Stimulated activated CD4-positive, alpha-beta T cell treated with anti-CD3 and anti-CD28 coated beads, Interleukin-1b, Interleukin-23, amount 100 ng/mL, for 48 hours (primary cell): ENCODE data around the gene KRTAP3-3.
"Not testable (repeated sequence)": the region's sequence is repeated elsewhere in the genome, so short reads cannot be mapped to it uniquely, and the experiment has no call there.

Experiments
- DNase-seq: peaks from one replicate; pipeline ENCODE4 v3.0.0-alpha.2; 2020

The KRTAP3-3 gene

DNA sequence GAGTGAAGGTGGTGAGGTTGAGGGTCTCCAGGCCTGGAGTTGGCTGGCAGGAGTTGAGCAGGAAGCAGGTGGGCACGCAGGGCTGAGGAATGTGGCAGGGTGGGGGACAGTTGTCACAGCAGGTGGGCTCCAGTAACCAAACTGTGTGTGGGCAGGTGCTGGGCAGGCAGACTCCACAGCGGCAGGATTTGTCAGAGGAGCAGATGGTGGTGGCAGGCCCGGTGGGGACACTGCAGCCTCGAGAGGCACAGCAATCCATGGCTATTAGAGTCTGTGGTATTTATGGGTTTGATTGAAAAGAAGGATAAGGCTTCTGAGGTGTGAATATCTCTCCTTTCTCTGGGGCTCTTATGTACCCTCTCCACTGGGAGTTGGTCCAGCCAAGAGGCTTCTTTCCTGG is at the start of gene KRTAP3-3:
Gene KRTAP3-3 (minus strand): TSS at position 326 of the 400 bp plus-strand sequence. CDS start 67 bp downstream, at position 259.
- DNase-seq: no peak

DNA sequence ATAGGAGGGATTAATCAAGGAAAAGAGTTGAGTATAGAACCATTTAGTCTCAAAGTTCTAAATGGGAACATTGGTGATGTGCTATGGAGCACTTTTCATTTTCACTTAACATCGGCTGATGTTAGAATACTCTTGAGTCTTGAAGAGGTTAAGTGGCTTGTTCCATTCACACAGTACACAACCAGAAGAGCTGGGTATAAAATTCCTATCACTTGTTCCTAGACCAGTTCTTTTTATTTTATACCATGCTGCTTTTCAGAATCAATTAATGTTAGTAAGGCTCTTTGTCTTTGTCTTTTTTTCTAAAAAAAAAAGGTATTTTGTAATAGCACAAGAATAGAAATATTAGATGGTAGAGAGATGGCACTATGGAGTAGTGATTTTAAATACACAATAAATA is 49.0 kb upstream of the KRTAP3-3 start:
- DNase-seq: no peak

DNA sequence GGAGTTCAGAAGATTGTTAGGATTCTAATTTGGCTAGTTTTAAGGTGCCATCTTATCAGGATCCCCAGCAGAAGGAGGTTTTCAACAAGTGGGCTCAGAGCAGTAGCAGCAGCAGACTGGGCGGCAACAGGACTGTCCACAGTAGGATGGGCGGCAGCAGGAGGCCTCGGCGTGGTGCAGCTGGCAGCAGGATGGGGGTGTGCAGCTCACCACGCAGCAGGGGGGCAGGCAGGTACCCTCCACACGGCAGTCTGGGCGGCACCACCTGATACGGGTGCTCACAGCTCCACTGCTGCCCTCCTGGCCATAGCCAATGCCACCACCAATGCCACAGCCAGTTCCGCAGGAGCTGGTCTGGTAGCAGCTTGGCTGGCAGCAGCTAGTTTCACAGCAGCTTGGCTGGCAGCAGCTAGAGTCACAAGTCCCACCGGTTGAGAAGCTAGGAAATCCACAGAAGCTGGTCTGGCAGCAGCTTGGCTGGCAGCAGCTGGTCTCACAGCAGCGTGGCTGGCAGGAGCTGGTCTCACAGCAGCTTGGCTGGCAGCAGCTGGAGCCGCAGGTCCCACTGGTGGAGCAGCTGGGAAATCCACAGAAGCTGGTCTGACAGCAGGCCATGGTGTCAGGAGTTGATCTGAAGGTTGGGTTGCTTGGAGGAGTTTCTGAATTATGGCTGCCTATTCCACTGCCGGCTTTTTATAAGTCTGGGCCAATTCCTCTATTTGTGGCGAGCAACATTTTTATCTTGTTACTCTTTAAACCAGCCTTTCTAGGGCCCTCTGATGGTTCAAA is 47.0 kb upstream of the KRTAP3-3 start, which contains the start of gene KRTAP1-1:
Gene KRTAP1-1 (minus strand): TSS at position 668 of the 789 bp plus-strand sequence. CDS start 53 bp downstream, at position 615.
- DNase-seq: not testable (repeated sequence)

DNA sequence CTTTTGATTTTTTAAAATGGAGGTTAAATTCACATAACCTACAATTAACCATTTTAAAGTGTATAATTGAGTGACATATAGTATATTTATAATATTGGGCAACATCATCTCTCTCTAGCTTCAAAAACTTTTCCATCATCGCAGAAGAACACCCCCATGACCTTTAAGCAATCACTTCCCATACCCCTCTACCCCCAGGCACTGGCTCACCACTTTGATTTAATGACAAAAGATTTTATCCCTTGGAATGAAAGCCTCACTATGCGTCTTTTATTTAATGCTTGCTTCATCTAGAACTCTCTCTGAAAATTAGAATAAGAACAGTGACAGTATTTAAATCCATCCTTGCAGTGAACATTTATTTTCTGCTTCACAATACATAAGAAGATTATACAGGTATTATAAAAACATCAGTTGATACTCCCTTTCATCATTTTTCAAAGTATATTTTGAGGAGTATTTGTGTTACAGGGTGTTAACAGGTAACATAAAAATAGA is 43.9 kb upstream of the KRTAP3-3 start:
- DNase-seq: no peak

DNA sequence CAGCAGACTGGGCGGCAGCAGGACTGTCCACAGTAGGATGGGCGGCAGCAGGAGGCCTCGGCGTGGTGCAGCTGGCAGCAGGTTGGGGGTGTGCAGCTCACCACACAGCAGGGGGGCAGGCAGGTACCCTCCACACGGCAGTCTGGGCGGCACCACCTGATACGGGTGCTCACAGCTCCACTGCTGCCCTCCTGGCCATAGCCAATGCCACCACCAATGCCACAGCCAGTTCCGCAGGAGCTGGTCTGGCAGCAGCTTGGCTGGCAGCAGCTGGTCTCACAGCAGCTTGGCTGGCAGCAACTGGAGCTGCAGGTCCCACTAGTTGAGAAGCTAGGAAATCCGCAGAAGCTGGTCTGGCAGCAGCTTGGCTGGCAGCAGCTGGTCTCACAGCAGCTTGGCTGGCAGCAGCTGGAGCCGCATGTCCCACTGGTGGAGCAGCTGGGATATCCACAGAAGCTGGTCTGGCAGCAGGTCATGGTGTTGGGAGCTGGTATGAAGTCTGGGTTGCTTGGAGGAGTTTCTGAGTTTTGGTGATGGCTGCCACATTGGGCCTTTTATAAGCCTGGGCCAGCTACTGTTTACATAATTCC is 40.5 kb upstream of the KRTAP3-3 start, which contains the start of gene KRTAP1-3:
Gene KRTAP1-3 (minus strand): TSS at position 529 of the 590 bp plus-strand sequence. CDS start 53 bp downstream, at position 476.
- DNase-seq: not testable (repeated sequence)

DNA sequence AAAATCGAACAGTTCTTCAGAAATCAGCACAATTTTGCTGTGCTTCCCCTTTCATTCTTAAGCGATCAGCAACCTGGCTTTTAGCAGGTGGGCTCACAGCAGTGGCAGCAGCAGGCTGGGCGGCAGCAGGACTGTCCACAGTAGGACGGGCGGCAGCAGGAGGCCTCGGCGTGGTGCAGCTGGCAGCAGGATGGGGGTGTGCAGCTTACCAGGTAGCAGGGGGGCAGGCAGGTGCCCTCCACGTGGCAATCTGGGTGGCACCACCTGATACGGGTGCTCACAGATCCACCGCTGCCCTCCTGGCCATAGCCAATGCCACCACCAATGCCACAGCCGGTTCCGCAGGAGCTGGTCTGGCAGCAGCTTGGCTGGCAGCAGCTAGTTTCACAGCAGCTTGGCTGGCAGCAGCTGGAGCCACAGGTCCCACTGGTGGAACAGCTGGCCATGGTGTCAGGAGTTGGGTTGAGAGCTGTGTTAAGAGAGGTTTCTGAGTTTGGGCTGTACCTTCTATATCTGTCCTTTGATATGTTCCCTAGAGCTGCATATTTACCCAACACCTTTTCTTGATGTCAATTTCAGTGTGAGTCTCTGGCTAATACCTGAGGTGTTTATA is 35.8 kb upstream of the KRTAP3-3 start, which contains the start of gene KRTAP1-4:
Gene KRTAP1-4 (minus strand): TSS at position 563 of the 613 bp plus-strand sequence. CDS start 117 bp downstream, at position 446.
- no peak for DNase-seq

DNA sequence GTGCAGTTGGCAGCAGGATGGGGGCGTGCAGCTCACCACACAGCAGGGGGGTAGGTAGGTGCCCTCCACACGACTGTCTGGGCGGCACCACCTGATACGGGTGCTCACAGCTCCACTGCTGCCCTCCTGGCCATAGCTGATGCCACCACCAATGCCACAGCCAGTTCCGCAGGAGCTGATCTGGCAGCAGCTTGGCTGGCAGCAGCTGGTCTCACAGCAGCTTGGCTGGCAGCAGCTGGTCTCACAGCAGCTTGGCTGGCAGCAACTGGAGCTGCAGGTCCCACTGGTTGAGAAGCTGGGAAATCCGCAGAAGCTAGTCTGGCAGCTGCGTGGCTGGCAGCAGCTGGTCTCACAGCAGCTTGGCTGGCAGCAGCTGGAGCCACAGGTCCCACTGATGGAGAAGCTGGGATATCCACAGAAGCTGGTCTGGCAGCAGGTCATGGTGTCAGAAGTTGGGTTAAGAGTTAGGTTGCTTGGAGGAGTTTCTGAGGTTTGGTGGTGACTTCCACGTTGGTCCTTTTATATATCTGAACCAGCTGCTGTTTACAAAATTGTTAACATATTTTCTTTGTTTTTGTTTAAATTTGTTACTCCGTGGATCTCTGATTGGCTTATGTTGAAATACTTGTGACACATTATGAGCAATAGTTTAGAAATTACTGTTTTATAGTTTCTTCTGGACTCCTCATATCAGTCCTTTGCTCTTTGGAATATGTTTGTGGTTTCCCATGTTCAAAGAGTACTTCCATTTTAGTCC is 32.9 kb upstream of the KRTAP3-3 start, which contains the start of gene KRTAP1-5:
Gene KRTAP1-5 (minus strand): TSS at position 494 of the 757 bp plus-strand sequence. CDS start 53 bp downstream, at position 441.
- DNase-seq: no peak

DNA sequence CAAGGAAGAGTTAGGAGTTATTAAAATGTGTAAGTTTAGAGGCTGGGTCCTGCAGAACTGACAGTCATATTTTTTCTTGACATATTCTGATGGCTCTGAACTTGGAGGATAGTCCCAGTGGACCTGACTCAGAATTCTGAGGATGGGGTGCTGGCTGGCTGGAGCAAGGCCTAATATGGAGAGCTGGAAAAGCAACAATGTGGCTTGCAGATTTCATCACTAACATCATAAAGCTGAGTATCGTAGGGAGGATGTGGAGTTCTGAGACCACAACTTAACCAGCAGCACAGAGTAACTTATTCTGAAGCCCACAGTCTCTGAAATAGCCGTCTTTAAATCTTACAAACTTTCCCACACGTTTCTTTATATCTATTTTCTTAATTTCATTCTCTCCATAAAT is 30.7 kb upstream of the KRTAP3-3 start:
- DNase-seq: no peak

DNA sequence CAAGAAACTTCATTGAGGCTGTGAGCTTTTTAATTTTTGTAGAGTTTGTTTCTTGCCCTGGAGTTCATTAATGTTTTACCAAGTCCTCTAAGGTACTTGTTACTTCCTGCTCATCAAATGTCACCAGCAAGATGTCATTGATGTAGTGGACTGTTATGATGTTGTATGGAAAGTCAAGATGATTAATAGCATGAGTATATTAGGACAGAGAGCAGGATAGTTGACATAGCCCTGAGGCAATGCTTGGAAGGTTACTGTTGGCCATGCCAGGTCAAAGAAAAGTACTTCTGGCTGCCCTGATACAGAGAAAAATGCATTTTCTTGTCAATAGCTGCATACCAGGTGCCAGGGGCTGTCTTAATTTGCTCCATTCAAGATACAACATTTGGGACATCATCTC is 26.4 kb upstream of the KRTAP3-3 start:
- DNase-seq: no peak

DNA sequence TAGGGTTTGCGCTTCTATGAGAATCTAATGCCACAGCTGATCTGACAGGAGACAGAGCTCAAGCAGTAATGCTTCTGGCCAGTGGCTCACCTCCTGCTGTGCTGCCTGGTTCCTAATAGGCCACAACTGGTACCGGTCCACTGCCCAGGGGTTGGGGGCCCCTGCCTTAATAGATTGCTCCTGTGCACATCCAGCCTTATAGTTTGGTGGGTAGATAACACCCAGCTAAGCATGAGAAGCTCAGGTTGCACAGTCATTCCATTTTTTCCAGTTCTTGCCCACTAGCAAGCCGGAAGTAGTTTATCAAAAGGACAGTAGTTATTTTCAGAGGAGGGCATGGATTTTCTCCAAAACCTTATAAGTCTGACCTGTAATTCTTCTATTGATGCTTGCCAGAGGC is 25.5 kb upstream of the KRTAP3-3 start:
- DNase-seq: no peak

DNA sequence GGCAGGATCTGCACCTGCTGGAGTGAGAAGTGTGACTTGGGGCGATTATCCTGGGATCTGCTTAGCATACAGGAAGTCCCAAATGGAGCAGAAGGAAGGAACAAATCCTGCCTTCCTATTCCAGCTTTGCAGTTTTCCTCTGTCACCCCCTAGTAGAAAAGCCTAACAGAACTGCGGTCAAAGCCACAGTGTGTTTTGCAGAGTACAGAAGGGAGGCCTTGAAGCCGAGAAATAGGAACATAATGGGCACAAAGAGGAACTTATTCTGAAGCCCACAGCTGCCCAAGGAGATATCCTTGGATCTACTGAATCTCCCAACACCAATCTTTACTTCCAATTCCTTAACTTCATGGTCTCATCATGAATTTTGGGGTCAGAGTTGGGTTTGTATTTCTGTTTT is 24.6 kb upstream of the KRTAP3-3 start:
- no peak for DNase-seq

DNA sequence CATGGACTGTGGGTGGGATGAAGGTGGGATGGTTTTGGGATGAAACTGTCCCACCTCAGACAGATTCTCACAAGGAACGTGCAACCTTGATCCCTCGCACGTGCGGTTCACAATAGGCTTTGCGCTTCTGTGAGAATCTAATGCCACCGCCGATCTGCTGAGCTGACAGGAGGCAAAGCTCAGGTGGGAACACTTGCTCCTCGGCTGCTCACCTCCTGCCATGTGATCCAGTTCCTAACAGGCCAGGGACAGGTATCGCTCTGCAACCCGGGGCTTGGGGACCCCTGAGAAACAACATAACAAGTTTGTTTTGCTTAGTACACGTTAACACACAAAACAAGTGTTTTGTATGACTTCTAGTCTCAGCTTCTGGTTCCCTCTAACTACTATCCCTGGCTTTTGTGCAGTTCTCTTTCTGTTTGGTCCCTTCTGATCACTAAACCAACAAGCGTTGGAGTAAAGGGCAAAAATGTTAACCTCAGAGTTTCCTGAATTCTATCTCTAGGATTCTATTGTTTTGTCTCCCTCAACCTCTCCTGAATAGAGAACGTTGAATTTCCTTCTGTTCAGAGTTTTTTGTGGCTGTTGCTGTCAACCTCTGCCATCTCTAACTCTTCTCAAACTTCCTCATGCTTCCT is 22.7 kb upstream of the KRTAP3-3 start:
- no peak for DNase-seq

DNA sequence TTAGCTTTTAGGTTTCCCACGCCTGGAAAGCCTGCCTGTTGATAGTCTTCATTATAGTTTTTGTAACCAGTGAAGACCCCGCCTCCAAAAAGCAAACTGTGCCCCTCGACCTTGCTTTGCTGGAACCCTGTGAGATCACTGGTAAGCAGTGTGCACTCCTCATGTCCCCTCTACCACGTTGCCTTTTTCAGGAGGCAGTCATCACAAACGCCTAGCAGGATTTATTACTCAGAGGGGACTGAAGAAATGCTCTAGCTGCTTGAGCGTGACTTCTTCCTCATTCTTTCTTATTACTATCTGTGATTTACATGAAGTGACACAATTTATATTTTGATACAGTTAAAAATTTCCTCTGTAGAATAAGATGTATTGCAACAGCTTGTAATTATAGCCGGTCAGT is 21.5 kb upstream of the KRTAP3-3 start:
- DNase-seq: no peak

DNA sequence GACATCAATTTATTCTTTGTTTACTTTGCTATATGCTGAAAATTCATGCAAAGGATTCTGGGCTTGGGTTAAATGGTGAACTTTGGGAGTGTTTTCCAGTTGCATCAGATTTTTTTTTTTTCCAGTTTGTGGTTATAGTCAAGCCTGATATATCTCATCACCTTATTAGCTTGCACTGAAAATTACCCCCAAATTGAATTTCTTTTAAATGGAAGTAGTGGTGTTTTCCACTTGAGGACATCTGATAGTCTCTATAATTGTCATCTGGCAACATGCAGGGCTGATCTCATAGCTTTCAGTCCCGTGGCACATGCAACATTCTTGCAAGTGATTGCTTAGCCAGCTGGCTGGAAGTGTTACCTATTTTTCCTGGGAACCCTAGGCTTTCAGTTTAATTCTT is 19.6 kb upstream of the KRTAP3-3 start:
- DNase-seq: no peak

DNA sequence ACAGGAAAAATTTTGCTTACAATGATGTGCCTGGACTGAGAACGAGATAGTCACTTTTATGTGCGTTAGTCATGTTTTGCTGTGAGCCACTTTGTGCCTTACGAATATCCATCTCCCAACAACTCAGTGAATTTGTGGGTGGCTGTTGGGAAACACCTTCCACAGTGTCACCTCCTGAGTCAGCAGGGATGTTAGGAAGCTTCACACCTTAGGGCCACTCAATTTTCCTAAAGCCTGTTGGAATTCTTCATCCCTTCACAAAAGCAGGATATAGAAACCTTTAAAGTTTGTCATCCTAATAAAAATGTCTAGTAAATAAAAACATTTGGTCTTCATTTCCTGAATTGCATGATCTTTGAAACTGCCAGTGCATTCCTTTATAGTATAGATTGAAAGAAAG is 19.2 kb upstream of the KRTAP3-3 start:
- no peak for DNase-seq

DNA sequence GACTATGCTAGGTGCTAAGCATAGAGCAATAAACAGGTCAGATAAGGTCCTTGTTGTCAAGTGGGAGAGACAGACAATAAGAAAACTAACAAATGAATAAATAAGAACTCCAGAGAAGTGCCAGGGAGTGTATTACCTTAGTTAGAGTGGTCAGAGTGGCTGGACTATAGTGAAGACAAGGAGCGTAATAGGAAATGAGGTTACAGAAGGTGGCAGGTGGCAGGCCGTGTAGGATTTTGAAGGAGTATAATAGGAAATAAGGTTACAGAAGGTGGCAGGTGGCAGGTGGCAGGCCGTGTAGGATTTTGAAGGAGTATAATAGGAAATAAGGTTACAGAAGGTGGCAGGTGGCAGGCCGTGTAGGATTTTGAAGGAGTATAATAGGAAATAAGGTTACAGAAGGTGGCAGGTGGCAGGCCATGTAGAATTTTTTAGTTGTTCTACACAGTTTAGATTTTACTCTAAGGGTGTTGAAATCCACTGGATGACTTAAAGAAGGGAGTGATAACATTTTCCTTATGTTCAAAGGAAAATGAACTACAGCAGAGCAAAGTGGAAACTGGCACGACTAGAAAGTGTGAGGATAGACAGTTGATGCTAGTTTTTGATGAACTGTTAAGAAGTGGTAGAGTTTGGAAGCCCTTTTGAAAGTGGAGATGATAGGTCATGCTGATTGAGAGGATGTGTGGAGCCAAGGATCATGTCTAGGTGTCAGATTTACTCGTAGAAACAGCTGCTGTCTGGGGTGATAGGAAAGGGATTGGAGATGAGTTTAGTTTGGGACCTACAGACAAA is 18.6 kb upstream of the KRTAP3-3 start:
- no peak for DNase-seq

DNA sequence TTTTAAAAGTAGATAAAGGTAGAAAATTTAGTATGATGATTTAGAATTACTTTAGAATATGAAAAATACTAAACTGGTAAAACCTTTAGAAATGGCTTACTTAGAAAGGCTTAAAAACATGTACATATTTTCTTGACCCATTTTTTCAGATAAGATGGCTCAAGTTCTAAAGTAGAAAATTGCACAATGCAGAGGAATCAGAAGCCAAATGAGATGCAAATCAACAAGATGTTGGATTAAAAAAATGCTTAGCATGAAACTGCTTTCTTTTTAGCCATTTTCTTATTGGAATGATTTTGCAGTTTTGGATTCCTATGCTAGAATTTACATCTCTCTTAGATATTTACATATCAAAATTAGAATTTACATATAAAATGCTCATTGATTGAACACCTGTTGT is 16.5 kb upstream of the KRTAP3-3 start:
- no peak for DNase-seq

DNA sequence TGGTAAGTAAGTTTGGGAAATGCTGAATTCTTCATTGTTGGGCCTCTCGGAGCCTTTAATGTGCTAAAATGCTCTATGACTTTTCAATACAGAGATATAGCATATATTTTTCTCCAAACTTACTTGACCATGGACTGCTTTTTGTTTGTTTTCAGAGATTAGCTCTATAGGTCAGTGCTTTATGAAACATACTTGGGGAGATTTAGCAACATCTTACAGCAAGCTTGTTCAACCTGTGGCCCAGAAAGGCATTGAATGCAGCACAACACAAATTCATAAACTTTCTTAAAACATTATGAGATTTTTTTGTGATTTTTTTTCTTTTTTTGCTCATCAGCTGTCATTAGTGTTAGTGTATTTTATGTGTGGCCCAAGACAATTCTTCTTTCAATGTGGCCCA is 16.0 kb upstream of the KRTAP3-3 start:
- no peak for DNase-seq

DNA sequence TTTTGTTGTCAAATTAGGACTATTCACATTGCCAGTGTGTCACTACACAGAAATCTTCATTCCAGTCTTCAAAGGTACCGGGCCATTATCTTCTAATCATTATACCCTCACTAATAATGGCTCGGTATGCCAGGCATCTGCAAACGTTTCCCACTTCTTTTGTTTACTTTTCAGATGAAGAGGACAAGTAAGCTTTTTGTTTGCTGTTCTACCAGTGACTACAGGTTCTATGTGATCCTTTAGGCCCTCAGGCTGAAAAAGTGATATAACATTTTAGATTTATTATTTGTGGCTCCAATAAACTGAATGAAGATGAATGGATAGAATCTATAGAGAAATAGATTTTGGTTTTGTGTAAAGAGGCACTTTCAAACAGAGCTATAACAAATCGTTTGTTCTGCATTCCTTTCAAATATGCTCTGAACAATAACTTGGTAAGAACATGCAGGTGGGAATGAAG is 15.4 kb upstream of the KRTAP3-3 start:
- no peak for DNase-seq

DNA sequence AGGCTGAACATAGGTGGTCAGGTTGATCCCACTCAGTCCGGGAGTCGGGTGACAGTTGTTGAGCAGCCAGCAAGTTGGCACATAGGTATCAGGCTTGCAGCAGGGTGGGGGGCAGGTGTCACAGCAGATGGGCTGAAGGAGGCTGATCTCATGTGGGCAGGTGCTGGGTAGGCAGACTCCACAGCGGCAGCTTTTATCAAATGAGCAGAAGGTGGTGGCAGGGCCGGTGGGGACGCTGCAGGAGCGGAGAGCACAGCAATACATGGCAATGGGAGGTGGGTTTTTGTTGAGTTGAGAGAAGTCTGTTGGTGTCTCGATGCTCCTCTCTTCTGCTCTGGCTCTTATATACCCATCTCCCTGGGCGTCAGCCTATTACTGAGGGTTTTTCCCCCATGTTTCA is 14.8 kb upstream of the KRTAP3-3 start, which contains the start of gene KRTAP3-1:
Gene KRTAP3-1 (minus strand): TSS at position 318 of the 400 bp plus-strand sequence. CDS start 54 bp downstream, at position 264.
- no peak for DNase-seq

DNA sequence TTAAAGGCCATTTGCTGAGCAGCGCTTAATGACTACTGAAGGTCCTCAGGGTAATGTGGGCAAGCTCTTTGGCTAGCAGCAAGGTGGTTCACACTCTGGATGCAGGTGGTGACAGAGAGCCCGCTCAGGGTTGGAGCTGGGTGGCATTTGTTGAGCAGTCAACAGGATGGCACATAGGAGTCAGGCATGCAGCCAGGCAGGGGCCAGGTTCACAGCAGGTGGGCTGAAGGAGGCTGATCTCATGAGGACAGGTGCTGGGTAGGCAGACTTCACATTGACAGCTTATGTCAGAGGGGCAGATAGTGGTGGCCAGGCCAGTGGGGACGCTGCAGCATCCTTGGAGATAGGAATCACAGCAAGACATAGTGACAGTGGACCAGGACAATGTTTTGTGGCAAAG is 10.4 kb upstream of the KRTAP3-3 start:
- DNase-seq: no peak
